ENCODE results near the gene OSCP1. TPM values are rescaled to one million over a fixed set of nuclear protein-coding genes. Genes with fewer than 3 reads are reported as not detected.
"Not testable (repeated sequence)": the region's sequence is repeated elsewhere in the genome, so short reads cannot be mapped to it uniquely, and the experiment has no call there.

The OSCP1 gene
- total and polyA plus RNA-seq, 10 donors = 0.70 to 3.3 (median 1.4) TPM

DNA sequence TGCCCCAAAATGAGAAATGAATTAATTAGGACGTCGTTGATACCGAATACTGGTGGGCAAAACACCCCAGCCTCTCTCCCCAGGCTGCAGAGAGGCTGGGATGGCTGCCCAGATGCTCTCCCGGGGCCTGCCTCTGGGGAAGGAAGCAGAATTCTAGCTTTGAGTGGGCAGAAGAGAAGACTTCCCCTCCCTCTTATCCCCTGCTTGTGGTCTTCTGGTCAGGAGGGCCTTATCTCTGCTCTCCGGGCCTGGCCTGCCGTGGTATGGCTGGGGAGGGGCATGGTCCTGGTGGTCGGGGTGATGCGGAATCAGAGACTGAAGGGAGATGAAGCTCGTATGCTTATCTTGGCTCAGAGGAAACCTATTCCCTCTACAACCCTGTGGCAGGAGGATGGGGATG is 42.2 kb upstream of the OSCP1 start:
- Histone ChIP-seq H3K9me3 (no peaks in the 10 kb centered on the region), H3K36me3 (no peaks in the 10 kb centered on the region), H3K4me1 (peaks cover 0 to 8% (median 2%) of the 10 kb centered on the region in 6 donors), H3K27me3 (replicated peaks in 1 of 7) (no peaks in the 10 kb centered on the region), H3K4me3 (no peak overlapping the region), H3K27ac (no peak overlapping the region)
- intact Hi-C loops (cut with DNase I; ENCODE audit: low total_unique reads) = no loop called here
- no peak for DNase-seq
- TF ChIP-seq POLR2A (IDR thresholded peaks at IDR 0.05) (no peak), POLR2AphosphoS5 (IDR thresholded peaks at IDR 0.05) (no peak)
- TF ChIP-seq, protein P1, sequence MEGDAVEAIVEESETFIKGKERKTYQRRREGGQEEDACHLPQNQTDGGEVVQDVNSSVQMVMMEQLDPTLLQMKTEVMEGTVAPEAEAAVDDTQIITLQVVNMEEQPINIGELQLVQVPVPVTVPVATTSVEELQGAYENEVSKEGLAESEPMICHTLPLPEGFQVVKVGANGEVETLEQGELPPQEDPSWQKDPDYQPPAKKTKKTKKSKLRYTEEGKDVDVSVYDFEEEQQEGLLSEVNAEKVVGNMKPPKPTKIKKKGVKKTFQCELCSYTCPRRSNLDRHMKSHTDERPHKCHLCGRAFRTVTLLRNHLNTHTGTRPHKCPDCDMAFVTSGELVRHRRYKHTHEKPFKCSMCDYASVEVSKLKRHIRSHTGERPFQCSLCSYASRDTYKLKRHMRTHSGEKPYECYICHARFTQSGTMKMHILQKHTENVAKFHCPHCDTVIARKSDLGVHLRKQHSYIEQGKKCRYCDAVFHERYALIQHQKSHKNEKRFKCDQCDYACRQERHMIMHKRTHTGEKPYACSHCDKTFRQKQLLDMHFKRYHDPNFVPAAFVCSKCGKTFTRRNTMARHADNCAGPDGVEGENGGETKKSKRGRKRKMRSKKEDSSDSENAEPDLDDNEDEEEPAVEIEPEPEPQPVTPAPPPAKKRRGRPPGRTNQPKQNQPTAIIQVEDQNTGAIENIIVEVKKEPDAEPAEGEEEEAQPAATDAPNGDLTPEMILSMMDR (IDR thresholded peaks at IDR 0.05 in 8 of 11, conservative IDR thresholded peaks at IDR 0.05 in 3 of 11) = no peak
- 21 to 31% (median 25%) methylated on average over 9 of the region's 9 CpGs for WGBS, 5 donors

DNA sequence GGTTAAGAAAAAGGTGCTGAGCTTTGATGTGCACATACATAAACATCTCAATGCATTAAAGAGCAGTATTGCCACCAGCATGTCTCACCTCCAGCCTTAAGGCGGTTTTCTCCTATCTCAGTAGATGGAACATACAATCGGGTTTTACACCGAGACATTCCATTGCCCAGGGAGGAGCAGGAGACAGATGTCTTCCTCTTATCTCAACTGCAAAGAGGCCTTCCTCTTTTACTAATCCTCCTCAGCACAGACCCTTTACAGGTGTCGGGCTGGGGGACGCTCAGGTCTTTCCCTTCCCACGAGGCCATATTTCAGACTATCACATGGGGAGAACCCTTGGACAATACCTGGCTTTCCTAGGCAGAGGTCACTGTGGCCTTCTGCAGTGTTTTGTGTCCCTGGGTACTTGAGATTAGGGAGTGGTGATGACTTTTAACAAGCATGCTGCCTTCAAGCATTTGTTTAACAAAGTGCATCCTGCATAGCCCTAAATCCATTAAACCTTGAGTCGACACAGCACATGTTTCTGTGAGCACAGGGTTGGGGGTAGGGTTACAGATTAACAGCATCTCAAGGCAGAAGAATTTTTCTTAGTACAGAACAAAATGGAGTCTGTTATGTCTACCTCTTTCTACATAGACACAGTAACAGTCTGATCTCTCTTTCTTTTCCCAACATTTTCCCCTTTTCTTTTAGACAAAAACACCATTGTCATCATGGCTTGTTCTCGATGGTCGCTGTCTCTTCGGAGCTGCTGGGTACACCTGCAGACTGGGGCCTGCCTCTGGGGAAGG is 39.2 kb upstream of the OSCP1 start:
- intact Hi-C loops (cut with DNase I; ENCODE audit: low total_unique reads); H3K27me3 ChIP-seq (replicated peaks in 1 of 7); DNase-seq; H3K36me3 ChIP-seq; H3K9me3 ChIP-seq; H3K4me3 ChIP-seq: not testable (repeated sequence)
- 51 to 71% (median 53%) methylated on average over 10 of the region's 10 CpGs for WGBS, 5 donors
- peaks cover 0 to 39% (median 18%) of the 10 kb centered on the region in 6 donors for H3K4me1 ChIP-seq
- peak overlapping the region in 2 of 8 donors; percentile 92 for H3K27ac ChIP-seq

DNA sequence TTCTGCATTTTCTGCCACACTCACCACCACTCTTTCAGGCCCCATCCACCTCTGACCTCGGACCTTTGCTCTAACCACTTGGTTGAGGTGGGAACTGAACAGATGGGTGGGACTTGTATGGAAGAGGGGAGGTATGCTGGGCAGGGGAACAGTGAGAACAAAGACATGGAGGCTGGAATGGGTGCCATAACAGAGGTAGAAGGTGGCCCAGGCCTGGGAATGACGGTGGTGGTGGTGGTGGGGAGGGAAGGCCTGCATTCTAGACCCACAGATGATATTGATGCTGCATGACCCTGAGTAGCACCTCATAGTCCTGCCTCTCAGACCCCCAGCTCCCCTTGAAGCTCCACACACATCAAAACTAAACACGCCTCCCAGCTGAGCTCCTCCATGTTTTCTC is 37.7 kb upstream of the OSCP1 start:
- no peak for DNase-seq
- WGBS, 5 donors = 72 to 81% (median 79%) methylated on average over 3 of the region's 3 CpGs
- Histone ChIP-seq H3K9me3 (no peaks in the 10 kb centered on the region), H3K4me1 (peaks cover 0 to 52% (median 20%) of the 10 kb centered on the region in 6 donors), H3K4me3 (peak overlapping the region in 1 of 8 donors; percentile 51), H3K36me3 (no peaks in the 10 kb centered on the region), H3K27me3 (replicated peaks in 1 of 7) (no peaks in the 10 kb centered on the region), H3K27ac (peak overlapping the region in 7 of 8 donors; percentile 76 to 92 (median 83))
- intact Hi-C loops (cut with DNase I; ENCODE audit: low total_unique reads) = no loop called here
- TF ChIP-seq POLR2A (IDR thresholded peaks at IDR 0.05) (no peak), POLR2AphosphoS5 (IDR thresholded peaks at IDR 0.05) (no peak)
- TF ChIP-seq, protein P1 (IDR thresholded peaks at IDR 0.05 in 8 of 11, conservative IDR thresholded peaks at IDR 0.05 in 3 of 11) = no peak

DNA sequence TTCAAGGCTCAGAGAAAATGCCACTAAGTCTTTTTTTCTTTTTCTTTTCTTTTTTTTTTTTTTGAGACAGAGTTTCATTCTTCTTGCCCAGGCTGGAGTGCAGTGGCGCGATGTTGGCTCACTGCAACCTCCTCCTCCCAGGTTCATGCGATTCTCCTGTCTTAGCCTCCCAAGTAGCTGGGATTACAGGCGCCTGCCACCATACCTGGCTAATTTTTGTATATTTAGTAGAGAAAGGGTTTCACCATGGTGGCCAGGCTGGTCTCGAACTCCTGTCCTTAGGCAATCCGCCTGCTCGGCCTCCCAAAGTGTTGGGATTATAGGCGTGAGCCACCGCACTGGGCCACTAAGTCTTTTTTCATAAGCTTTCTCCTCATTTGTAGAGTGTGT is 37.1 kb upstream of the OSCP1 start:
- H3K36me3 ChIP-seq; H3K27me3 ChIP-seq (replicated peaks in 1 of 7); H3K9me3 ChIP-seq; intact Hi-C loops (cut with DNase I; ENCODE audit: low total_unique reads): not testable (repeated sequence)
- Histone ChIP-seq H3K4me1 (peaks cover 0 to 57% (median 22%) of the 10 kb centered on the region in 6 donors), H3K4me3 (peak overlapping the region in 1 of 8 donors; percentile 51), H3K27ac (peak overlapping the region in 7 of 8 donors; percentile 76 to 92 (median 83))
- DNase-seq = peak; percentile 59
- 78 to 93% (median 88%) methylated on average over 9 of the region's 9 CpGs for WGBS, 5 donors
